Epithelial cell of esophagus (primary cell): ENCODE measurements around the gene USP33.
"Not testable (repeated sequence)": the region's sequence is repeated elsewhere in the genome, so short reads cannot be mapped to it uniquely, and the experiment has no call there.

Experiments used
- DNase-seq: peaks from one replicate; pipeline ENCODE4 v3.0.0; 2010; ENCODE audit warnings: low read depth
- H3K4me3 ChIP-seq: 2 replicates; pipeline ENCODE4 v1.5.1; 2011; ENCODE audit warnings: mild to moderate bottlenecking, low read length, control low read depth
- CTCF ChIP-seq: IDR thresholded peaks from 2 replicates; pipeline ENCODE4 v1.5.1; 2011; ENCODE audit warnings: low read depth, mild to moderate bottlenecking, low read length, control low read depth, inconsistent platforms; ENCODE audit not compliant: insufficient read depth; ENCODE audit errors: missing control alignments

USP33 gene

GRCh38 chr1:77682460-77683159 is 77.0 kb downstream of the USP33 start, which contains the start of gene ZZZ3:
Gene ZZZ3 (minus strand): TSS chr1:77682658. CDS start chr1:77633354, 49,304 bp downstream.
- TF ChIP-seq CTCF: no peak
- peak within 1 kb of the TSS; percentile 91 for H3K4me3 ChIP-seq
- peak; percentile 94 for DNase-seq

GRCh38 chr1:77680173-77680572 is 79.5 kb downstream of the USP33 start:
- no peak for TF ChIP-seq CTCF
- H3K4me3 ChIP-seq: no peak overlapping the region
- no peak for DNase-seq

GRCh38 chr1:77678660-77679610 is 80.7 kb downstream of the USP33 start:
- DNase-seq: no peak
- no peak overlapping the region for H3K4me3 ChIP-seq
- TF ChIP-seq CTCF: no peak

GRCh38 chr1:77674807-77675206 is 84.8 kb downstream of the USP33 start:
- H3K4me3 ChIP-seq, DNase-seq: not testable (repeated sequence)

GRCh38 chr1:77673716-77674355 is 85.8 kb downstream of the USP33 start:
- no peak for TF ChIP-seq CTCF
- H3K4me3 ChIP-seq: no peak overlapping the region
- no peak for DNase-seq

GRCh38 chr1:77673030-77673429 is 86.6 kb downstream of the USP33 start:
- H3K4me3 ChIP-seq: no peak overlapping the region
- no peak for TF ChIP-seq CTCF
- DNase-seq: no peak

GRCh38 chr1:77672374-77672773 is 87.3 kb downstream of the USP33 start:
- no peak for DNase-seq
- H3K4me3 ChIP-seq: no peak overlapping the region
- no peak for TF ChIP-seq CTCF
